Upper lobe of left lung (tissue), 6 donors: ENCODE measurements around the gene PTPRN2. TPM values are rescaled to one million over a fixed set of nuclear protein-coding genes. Genes with fewer than 3 reads are reported as not detected.

Experiments used
- ATAC-seq, 2 donors: fragments of 200-7000 bp; cut with Tn5 transposase; one replicate each; pipeline ENCODE4 v1.9.1; 2022; ENCODE audit warnings: mild to moderate bottlenecking in 2 of 2, moderate library complexity in 2 of 2; ENCODE audit not compliant: low FRiP score in 2 of 2
- DNase-seq, 2 donors: peaks; one replicate each; pipeline ENCODE4 v3.0.0-alpha.2; 2019 to 2020
- H3K27ac ChIP-seq, 4 donors: fragments of 200-600 bp; sonication (generic); one replicate each; pipeline ENCODE4 v1.5.1; 2016 to 2019
- H3K27me3 ChIP-seq, 4 donors: fragments of 200-600 bp; sonication (generic); one replicate each; pipeline ENCODE4 v1.5.1; 2017 to 2019
- H3K36me3 ChIP-seq, 4 donors: fragments of 200-600 bp; sonication (generic); one replicate each; pipeline ENCODE4 v1.5.1; 2016 to 2019
- H3K4me1 ChIP-seq, 4 donors: fragments of 200-600 bp; sonication (generic); one replicate each; pipeline ENCODE4 v1.5.1; 2018 to 2019
- H3K4me3 ChIP-seq, 4 donors: fragments of 200-600 bp; sonication (generic); one replicate each; pipeline ENCODE4 v1.5.1; 2017 to 2019; ENCODE audit warnings: mild to moderate bottlenecking in 2 of 4, moderate library complexity in 1 of 4
- H3K9me3 ChIP-seq, 4 donors: fragments of 200-600 bp; sonication (generic); one replicate each; pipeline ENCODE4 v1.5.1; 2018 to 2019
- EP300 ChIP-seq, 4 donors: sonication (generic); formaldehyde crosslinking; IDR thresholded peaks; one replicate each; pipeline ENCODE4 v1.5.1; 2017; ENCODE audit warnings: antibody characterized with exemption in 4 of 4, control low read depth in 2 of 4
- POLR2A ChIP-seq, 4 donors: fragments of 450-650 bp; IDR thresholded peaks; one replicate each; pipeline ENCODE4 v1.5.1; 2016 to 2017; ENCODE audit warnings: antibody characterized with exemption in 4 of 4, mild to moderate bottlenecking in 2 of 4
- POLR2AphosphoS5 ChIP-seq, 2 donors: sonication (generic); formaldehyde crosslinking; IDR thresholded peaks; one replicate each; pipeline ENCODE4 v1.5.1; 2017; ENCODE audit warnings: antibody characterized with exemption in 2 of 2
- WGBS, 2 donors: methylation state at CpG; one replicate each; pipeline ENCODE4 v1.1.5; 2017 to 2018; 5-methylcytosine and 5-hydroxymethylcytosine counted together
- total RNA-seq, 6 donors: library from RNA; depleted of rRNA in 4 of 6; stranded (reverse); fragments of >200 nt in 4 of 6; gene quantifications; one replicate each; pipeline versions ENCODE4 v1.1.0 to v1.2.1, GENCODE V29; 2016 to 2021
- TF ChIP-seq, protein P1 (sequence below), 6 experiments: fragments of 450-650 bp in 4 of 6; fragments of 200-600 bp in 2 of 6; sonication (generic) in 2 of 6; IDR thresholded peaks; one replicate each; pipeline ENCODE4 v1.5.1; 2016 to 2019; ENCODE audit warnings: antibody characterized with exemption in 6 of 6
- donor health status: DM: no; HTN: no; CAD: no; lungs with moderate emphysema.
- donor health status: DM: no; HTN: yes; CAD: no; lungs with severe emphysema.

PTPRN2 gene
- total RNA-seq, 6 donors from 2014 or later: 3.3 to 7.9 (median 5.2) TPM

DNA sequence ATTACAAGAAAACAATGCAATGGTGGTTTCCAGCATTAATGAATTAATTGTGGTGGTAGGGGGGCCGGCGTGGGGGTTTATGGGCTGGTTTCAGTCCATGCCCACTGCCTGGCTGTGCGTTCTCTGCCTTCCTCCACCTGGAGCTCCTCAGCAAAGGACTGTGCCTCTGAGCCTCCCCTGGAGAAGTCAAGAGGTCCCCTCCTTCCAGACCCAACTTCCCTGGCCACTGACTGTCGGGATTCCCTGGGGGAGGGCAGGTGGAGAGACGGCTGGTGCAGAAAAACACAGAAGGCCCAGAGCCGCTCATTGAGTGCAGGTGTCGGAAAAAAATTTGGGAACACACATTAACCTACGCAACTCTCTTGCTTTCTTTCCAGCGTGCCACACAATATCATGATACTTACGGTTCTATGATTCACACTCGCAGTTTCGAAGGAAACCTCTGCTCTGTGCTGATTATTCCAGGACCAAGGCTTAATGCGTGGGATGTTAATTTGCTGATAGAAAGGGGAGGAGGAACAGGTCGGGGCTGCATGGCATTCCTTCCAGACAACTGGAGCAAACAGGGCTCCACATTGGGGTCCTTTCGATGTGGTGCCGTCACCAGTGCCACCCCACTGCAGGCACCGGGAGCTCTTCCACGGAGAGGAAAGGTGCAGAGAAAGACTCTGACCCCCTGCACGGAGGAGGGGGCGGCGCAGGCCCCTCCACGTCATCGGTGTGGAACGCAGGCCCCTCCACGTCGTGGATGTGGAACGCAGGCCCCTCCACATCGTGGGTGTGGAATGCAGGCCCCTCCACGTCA lies 744.1 kb downstream of the PTPRN2 start:
- ATAC-seq (no peak), DNase-seq (no peak)
- no peaks in the 10 kb centered on the region for H3K4me1 ChIP-seq
- H3K27me3 ChIP-seq: no peaks in the 10 kb centered on the region
- H3K36me3 ChIP-seq: no peaks in the 10 kb centered on the region
- TF ChIP-seq EP300 (IDR thresholded peaks at IDR 0.05) (no peak), POLR2A (IDR thresholded peaks at IDR 0.05) (no peak), POLR2AphosphoS5 (IDR thresholded peaks at IDR 0.05) (no peak)
- TF ChIP-seq, protein P1, sequence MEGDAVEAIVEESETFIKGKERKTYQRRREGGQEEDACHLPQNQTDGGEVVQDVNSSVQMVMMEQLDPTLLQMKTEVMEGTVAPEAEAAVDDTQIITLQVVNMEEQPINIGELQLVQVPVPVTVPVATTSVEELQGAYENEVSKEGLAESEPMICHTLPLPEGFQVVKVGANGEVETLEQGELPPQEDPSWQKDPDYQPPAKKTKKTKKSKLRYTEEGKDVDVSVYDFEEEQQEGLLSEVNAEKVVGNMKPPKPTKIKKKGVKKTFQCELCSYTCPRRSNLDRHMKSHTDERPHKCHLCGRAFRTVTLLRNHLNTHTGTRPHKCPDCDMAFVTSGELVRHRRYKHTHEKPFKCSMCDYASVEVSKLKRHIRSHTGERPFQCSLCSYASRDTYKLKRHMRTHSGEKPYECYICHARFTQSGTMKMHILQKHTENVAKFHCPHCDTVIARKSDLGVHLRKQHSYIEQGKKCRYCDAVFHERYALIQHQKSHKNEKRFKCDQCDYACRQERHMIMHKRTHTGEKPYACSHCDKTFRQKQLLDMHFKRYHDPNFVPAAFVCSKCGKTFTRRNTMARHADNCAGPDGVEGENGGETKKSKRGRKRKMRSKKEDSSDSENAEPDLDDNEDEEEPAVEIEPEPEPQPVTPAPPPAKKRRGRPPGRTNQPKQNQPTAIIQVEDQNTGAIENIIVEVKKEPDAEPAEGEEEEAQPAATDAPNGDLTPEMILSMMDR (IDR thresholded peaks at IDR 0.05): no peak
- H3K9me3 ChIP-seq: no peaks in the 10 kb centered on the region
- no peak overlapping the region for H3K27ac ChIP-seq
- H3K4me3 ChIP-seq: no peak overlapping the region
- WGBS, 2 donors: 88 to 91% methylated on average over 28 of the region's 29 CpGs

DNA sequence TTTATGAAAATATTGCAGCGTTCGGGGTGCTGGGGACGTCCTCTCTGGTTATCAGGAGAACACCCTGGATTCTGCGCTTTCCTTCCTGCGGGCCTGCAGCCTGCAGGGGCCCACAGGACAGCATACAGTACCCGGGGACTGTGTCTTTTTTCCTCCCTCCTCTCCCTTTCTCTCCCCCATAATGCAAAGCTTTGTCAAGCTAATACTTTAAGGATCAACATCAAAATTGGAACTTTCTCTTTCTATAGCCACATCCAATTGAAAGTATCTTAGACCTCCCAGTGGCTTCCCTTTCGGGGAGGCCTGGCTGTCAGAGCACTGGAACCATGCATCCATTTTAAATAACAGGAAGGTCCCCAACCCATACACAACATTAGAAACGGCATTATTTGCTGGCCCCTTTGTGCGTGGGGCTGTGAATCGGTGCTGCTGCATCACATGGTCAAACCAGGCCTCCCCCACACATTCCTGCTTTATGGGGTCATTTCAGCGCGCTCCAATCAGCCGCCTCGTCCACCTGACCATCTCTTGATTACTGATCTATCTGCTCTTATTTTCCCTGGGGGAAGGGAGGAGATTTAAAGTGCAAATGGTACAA lies 745.8 kb downstream of the PTPRN2 start:
- Histone ChIP-seq H3K4me1 (no peaks in the 10 kb centered on the region), H3K36me3 (no peaks in the 10 kb centered on the region), H3K9me3 (no peaks in the 10 kb centered on the region), H3K27ac (no peak overlapping the region), H3K27me3 (no peaks in the 10 kb centered on the region), H3K4me3 (no peak overlapping the region)
- TF ChIP-seq POLR2A (IDR thresholded peaks at IDR 0.05): no peak
- TF ChIP-seq, protein P1 (IDR thresholded peaks at IDR 0.05): no peak
- DNase-seq (no peak), ATAC-seq (no peak)
- 83% methylated on average over 13 to 14 of the region's 14 CpGs for WGBS, 2 donors

DNA sequence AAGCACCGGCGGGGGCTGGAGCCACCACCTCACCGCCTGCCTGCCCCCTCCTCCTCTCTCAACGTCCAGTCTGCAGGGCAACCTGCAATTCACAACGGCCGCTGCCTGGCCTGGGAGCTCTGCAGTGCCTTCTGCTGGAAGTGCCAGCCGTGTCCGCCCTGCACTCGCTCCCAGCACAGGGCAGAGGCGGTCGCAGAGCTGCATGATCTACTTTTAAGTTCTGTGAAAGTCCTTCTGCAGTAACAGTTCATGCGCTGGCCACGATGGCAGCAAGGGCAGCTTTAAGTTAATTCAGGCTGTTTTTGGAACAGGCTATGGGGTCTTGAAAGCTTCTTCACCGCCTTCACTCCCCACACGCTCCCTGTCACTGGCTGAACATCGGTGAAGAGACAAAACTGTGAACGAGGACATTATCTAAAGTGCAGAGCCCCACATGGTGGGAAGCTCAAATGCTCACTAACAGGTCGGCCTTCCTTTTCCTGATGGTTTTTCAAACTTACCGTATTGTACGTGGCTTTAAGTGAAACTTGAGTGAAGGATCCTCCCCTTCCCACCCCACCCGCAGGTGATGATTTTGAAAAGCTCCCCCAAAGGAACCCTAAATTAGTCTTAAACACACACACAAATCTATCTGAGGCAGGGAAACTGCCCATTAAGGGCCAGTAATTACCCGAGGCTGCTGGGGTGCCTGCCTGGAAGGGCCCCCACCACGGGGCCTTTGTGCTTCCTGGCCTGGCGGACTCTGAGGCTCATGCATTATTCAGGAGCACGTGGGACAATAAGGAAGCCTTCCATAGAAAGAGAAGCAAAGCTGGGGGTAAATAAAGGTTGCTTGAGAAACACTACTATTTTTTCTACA lies 746.5 kb downstream of the PTPRN2 start:
- no peak overlapping the region for H3K4me3 ChIP-seq
- no peaks in the 10 kb centered on the region for H3K27me3 ChIP-seq
- no peak for TF ChIP-seq POLR2A (IDR thresholded peaks at IDR 0.05)
- no peak for TF ChIP-seq EP300 (IDR thresholded peaks at IDR 0.05)
- TF ChIP-seq, protein P1 (IDR thresholded peaks at IDR 0.05): no peak
- H3K27ac ChIP-seq: no peak overlapping the region
- H3K9me3 ChIP-seq: no peaks in the 10 kb centered on the region
- DNase-seq (no peak), ATAC-seq (no peak)
- 75% methylated on average over 22 to 25 of the region's 25 CpGs for WGBS, 2 donors
- no peaks in the 10 kb centered on the region for H3K36me3 ChIP-seq
- no peaks in the 10 kb centered on the region for H3K4me1 ChIP-seq

DNA sequence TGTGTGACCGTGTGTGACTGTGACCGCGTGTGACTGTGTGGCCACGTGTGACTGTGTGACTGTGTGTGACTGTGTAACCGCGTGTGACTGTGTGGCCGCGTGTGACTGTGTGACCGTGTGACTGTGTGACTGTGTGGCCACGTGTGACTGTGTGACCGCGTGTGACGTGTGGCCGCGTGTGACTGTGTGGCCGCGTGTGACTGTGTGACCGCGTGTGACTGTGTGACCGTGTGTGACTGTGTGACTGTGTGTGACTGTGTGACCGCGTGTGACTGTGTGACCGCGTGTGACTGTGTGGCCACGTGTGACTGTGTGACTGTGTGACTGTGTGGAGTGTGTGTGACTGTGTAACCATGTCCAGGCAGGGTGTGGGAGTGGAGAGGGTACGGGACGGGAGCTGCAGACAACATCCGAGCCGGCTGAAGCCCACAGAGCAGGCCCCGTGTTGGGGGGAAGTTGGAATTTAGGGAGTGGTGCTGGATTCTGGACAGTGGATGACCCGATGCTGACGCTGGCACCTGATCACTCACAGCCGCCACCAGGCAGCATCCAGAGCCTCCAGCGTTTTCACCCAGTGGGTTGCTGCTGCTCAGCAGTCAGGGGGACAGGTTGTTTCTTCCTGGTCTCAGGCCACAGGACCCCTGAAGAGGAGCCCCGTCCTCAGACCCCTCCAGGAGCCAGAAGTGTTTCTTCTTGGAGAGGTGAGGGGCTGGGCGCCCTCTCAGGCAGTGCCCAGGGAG lies 747.3 kb downstream of the PTPRN2 start:
- TF ChIP-seq POLR2AphosphoS5 (IDR thresholded peaks at IDR 0.05) (no peak), EP300 (IDR thresholded peaks at IDR 0.05) (no peak), POLR2A (IDR thresholded peaks at IDR 0.05) (no peak)
- TF ChIP-seq, protein P1 (IDR thresholded peaks at IDR 0.05): no peak
- DNase-seq (peak in 1 of 2 donors; percentile 59), ATAC-seq (no peak)
- Histone ChIP-seq H3K4me1 (no peaks in the 10 kb centered on the region), H3K9me3 (no peaks in the 10 kb centered on the region), H3K27me3 (no peaks in the 10 kb centered on the region), H3K27ac (no peak overlapping the region), H3K36me3 (no peaks in the 10 kb centered on the region), H3K4me3 (no peak overlapping the region)
- 87 to 91% methylated on average over 33 to 36 of the region's 36 CpGs for WGBS, 2 donors
